ENCODE measurements around the gene ZBTB16. TPM values are rescaled to one million over a fixed set of nuclear protein-coding genes. Genes with fewer than 3 reads are reported as not detected.

Gene ZBTB16
- total RNA-seq, 4 donors from 2014 or later: 82.7 to 375 (median 189) TPM

- TF ChIP-seq, protein P1, sequence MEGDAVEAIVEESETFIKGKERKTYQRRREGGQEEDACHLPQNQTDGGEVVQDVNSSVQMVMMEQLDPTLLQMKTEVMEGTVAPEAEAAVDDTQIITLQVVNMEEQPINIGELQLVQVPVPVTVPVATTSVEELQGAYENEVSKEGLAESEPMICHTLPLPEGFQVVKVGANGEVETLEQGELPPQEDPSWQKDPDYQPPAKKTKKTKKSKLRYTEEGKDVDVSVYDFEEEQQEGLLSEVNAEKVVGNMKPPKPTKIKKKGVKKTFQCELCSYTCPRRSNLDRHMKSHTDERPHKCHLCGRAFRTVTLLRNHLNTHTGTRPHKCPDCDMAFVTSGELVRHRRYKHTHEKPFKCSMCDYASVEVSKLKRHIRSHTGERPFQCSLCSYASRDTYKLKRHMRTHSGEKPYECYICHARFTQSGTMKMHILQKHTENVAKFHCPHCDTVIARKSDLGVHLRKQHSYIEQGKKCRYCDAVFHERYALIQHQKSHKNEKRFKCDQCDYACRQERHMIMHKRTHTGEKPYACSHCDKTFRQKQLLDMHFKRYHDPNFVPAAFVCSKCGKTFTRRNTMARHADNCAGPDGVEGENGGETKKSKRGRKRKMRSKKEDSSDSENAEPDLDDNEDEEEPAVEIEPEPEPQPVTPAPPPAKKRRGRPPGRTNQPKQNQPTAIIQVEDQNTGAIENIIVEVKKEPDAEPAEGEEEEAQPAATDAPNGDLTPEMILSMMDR (IDR thresholded peaks at IDR 0.05): no peak
- ATAC-seq (ENCODE audit: low FRiP score) (no peak), DNase-seq (ENCODE audit: low spot score) (no peak)
Measured at GRCh38 chr11:114070464-114071139, 11.1 kb downstream of the ZBTB16 start.

DNA sequence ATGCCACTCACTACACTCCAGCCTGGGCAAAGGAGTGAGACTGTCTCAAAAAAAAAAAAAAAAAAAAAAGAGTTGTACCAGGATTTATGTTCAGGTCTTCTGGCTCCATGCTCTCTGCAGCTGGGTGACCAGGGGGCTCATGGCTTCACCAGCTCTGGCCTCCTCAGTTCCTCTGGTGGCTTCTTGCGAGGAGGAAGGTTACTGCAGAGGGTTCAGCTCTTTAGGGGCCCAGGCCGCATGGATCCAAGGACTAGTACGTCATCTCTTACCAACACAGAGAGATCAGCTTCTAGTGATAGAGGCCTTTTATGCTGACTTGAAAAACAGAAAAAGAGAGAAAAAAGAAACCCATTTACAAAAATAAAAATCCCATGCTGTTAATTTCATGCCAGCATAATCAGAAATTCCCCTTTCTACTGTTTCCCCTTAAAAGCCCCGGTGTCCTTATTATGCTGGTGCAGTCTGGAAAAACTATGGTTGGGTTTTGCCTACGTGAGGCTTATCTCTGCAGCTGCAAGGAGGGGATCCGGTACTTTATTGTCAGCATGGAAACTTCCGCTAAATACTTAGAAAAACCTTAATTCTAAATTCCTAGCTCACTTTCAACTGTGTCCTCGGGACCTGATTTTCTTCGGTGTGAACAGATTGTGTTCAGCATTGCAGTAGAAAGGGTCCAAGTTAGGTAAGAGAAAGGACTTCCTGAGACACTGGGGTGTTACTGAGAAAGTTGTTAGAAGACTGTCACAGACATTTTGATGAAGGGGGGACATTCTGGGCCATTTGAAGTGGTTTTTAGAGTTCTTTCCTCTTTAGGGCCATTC, 13.7 kb downstream of the ZBTB16 start:
- DNase-seq (ENCODE audit: low spot score) (no peak), ATAC-seq (ENCODE audit: low FRiP score) (no peak)
- TF ChIP-seq, protein P1 (IDR thresholded peaks at IDR 0.05): no peak

DNA sequence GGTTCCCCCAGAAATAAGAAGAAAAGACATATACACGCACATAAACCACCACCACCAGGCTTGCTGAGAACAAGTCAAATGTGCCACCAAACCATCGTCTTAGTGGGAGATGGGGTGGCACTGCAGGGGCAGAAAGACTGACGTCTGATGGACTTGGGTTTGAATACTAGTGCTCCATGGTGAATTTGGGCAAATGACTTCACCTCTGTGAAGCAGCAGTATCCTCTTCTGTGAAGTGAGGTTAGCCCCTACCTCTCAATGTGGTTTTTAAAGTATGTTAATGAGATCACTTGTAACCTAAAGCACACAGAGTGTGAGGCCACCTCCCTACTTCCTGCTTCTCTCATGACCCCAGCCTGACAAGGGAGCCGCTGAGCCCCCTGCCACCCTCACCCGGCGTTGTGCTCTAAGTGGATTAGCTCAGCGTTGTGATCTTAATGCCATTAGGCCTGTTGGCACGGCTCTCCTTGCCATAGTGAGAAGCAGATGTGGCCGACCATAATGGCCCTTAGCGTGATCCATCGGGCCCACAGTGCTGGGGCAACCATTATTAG, 14.4 kb downstream of the ZBTB16 start:
- DNase-seq (ENCODE audit: low spot score) (no peak), ATAC-seq (ENCODE audit: low FRiP score) (no peak)
- TF ChIP-seq, protein P1 (IDR thresholded peaks at IDR 0.05): no peak

DNA sequence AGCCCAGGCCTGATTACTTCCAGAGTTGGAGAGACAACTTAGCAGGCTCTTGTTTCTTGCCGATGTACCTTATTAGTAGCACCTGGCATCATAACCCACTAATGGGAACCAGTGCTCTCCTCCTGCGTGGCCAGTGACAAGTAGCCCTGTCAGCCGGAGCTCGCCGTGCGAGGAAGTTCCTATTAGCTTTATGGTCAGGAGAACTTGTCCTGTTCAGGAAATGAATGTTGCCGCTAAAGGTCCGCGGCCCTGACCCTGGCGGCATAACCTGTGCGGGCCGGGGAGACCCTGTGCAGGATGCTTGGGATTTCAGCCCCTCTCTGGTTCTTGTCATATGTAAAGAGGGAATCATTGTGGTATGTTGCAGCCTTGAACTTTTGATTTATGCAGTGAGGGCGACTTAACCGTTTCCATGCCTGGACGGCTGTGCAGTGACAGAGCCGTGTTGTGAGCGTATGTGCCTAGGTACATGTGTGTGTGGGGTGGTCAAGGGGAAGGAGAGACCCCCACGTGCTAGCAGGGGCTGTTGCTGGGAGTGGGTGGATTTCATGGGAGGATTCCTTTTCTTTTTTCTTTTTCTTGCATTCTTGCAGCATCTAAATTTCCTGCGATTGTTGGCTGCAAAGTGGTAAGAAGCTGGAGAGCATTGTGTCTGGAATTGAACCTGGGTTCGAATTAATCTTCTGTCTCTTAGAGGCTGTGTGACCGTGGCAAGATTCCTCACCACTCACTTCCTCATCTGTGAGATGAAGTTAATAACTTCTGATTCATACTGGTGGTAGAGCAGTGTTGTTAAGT, 15.2 kb downstream of the ZBTB16 start:
- ATAC-seq (ENCODE audit: low FRiP score) (no peak), DNase-seq (ENCODE audit: low spot score) (no peak)
- TF ChIP-seq, protein P1 (IDR thresholded peaks at IDR 0.05): no peak

- no peak for DNase-seq (ENCODE audit: low spot score)
- TF ChIP-seq, protein P1 (IDR thresholded peaks at IDR 0.05): no peak
- no peak for ATAC-seq (ENCODE audit: low FRiP score)
Measured at GRCh38 chr11:114075344-114075610, 15.8 kb downstream of the ZBTB16 start.

DNA sequence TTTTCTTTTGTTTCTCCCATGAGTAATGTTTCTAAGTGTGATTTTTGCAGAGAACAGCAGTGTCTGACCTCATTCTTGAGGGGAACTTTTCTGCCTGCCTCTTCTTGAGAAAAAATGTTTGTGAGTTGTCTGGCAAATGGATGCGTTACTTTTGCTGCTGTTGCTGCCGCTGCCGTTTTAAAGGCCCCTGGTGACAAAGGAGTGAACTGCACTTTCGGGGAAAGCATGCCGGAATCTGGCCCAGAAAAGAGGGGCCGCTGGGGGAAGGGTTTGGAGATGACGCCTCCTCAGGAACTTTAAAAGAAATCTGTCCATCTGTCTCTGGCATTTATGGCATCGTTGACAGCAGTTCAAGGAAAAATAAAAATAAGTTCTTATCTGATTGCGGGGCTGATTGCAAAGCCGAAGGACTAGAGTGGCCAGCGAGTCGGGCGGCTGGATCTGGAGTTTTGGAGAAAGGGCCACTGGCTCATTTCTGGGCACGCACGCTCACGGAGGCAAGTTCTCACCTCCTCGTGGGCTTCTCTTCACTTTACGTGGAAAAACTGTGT, 16.5 kb downstream of the ZBTB16 start:
- ATAC-seq (ENCODE audit: low FRiP score) (no peak), DNase-seq (ENCODE audit: low spot score) (no peak)
- TF ChIP-seq, protein P1 (IDR thresholded peaks at IDR 0.05): no peak

All from omental fat pad (tissue), 4 donors.